ENCODE measurements around the gene RNF175. TPM values are rescaled to one million over a fixed set of nuclear protein-coding genes. Genes with fewer than 3 reads are reported as not detected.

Gene RNF175
- total RNA-seq, 1 donor from 2014 or later: 1.00 TPM

DNA sequence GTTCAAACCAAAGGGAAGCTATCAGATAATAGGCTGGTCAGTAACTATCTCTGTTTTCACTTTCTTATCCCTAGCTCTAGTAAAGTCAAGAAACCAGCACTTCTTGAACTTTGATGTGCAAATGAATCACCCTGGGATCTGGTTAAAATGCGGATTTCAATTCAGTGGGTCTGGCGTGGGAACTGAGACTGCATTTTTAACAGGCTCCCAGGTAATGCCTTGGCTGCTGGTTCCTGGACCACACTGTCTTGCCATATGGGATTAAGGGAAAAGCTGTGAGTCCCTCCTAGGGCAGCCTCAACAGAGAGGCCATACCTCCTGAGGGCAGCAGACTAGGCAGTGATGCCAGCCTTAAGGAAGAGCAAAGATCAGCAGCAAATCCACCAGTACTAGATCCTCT, 1.7 kb downstream of the RNF175 start:
- intact Hi-C loops (cut with DNase I): loop anchor here (10.0 kb wide), 1 partner anchor 323 kb away; no protein-coding TSS in a partner anchor
- no peak for DNase-seq (ENCODE audit: low spot score)

DNA sequence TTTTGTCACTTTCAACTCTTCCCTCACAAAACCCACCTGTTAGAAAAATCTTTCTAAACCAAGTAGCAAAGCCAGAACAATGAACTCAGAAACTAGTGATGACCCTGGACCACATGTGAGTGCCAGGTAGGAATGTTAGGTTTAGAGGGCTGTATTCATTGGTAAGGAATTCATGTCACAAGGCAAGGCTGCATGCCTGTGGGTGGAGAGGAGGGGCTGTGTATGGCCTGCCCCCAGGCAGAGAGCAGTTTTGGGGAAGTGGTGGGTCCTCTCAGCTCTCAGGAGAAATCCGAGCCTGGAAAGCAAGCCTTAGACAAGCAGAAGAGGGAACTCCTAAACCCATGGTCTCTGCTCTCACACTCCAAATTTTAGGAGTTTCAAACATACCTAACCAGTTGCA, 2.4 kb downstream of the RNF175 start:
- intact Hi-C loops (cut with DNase I): loop anchor here (10.0 kb wide), 1 partner anchor 323 kb away; no protein-coding TSS in a partner anchor
- DNase-seq (ENCODE audit: low spot score): no peak

DNA sequence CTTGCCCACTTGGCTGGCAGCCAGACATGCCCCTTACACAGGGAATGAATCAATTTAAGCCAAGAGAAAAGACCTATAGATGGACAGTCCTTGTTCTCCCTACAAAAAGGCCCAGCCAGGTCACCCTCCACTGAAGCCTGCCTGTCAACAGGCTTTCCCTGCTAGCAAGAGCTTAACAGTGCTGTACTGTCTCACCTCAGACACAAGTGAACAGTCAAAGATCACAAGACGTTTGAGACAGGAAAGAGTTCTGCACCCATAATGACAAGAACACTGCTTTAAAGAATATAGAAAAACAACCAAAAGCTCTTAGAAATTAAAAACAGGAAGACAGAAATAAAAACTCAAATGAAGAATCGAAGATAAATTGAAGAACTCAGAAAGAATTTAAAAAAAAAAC, 4.6 kb downstream of the RNF175 start:
- no peak for DNase-seq (ENCODE audit: low spot score)
- intact Hi-C loops (cut with DNase I): loop anchor here (10.0 kb wide), 1 partner anchor 320 kb away; no protein-coding TSS in a partner anchor

DNA sequence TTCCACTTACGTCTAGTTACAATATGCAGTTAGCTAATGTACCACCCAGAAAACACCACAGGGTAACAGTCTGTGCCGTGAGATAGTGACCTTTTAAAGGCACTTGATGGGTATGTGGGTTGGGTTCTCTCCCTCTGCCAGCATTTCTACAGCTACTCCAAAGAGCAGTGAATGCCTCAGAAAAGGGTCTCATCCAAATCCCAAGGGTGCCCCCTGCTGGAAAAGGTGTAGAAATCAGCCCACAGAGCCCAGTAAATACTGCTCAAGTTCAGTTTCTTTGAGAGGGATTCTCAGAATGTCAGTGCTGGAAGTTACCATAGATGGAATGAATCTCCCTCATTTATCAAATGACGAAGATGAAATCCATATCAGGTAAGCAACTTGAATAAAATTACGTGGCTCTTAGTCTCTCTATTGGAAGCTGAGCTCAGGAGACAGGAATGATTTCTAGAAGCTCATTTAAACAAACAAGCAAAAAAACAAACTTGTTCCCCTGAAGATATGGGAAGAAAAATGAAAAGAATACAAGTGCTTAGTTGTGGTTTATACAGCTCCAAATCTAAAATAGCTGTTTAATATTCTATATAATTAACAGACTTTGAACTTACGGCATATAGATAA, 9.5 kb downstream of the RNF175 start:
- intact Hi-C loops (cut with DNase I): loop anchor here (10.0 kb wide), 1 partner anchor 316 kb away; no protein-coding TSS in a partner anchor
- DNase-seq (ENCODE audit: low spot score): no peak

DNA sequence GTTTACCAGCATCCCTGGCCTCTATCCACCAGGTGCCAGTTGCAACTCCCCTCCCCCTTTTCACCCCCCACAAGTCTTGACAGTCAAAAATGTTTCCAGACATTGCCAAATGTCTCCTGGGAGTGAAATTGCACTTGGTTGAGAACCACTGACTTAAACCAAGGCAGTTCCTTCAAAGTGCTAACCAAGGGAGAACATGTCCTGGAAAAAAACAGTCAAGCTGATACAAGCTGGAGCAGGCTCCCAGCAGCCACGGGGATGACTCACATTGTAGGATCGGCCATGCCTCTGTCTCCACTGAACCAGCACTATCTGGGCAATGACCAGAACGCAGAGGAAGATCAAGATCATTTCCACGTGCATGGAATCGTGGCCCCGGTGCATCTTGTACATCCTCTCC, 11.4 kb downstream of the RNF175 start:
- DNase-seq (ENCODE audit: low spot score): no peak
- intact Hi-C loops (cut with DNase I): loop anchor here (5.0 to 10.0 kb wide), 2 partner anchors 111 to 404 kb away; partner anchors contain the start of gene MND1

DNA sequence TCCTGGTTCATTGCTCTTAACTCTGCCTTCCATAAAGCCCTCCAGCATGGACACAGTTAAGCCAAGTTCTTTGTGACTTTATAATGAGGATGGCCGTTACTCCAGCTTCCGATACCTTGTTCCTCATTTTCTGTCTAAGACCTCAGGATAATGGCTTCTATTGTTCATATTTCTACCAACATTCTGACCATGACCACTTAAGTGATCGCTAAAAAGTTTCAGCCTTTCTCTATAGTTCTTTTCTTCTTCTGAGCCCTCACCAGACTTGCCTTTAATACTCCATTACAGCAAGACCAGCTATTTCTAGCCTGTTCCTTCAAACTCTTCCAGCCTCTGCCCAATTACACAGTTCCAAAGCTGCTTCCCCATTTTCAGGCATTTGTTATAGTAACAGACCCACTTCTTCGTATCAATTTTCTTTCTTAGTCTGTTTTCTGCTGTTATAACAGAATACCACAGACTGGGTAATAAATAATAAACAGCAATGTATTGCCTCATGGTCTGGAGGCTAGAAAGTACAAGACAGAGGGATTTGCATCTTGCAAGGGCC, 12.3 kb downstream of the RNF175 start:
- intact Hi-C loops (cut with DNase I): loop anchor here (5.0 to 10.0 kb wide), 2 partner anchors 110 to 403 kb away; partner anchors contain the start of gene MND1
- no peak for DNase-seq (ENCODE audit: low spot score)

DNA sequence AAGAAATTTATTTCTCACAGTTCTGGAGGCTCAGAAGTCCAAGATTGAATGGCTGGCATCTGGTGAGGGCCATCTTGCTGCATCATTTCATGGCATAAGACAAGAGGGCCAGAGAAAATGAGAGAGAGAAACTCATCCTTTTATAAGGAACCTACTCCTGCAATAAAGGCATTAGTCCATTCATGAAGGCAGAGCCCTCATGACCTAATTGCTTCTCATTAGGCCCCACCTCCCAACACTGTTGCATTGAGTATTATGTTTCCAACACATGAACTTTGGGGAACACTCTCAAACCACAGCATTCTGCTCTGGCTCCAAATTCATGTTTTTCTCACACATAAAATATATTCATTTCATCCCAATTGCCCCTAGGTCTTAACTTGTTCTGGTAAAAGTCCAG, 14.2 kb downstream of the RNF175 start:
- DNase-seq (ENCODE audit: low spot score): no peak

DNA sequence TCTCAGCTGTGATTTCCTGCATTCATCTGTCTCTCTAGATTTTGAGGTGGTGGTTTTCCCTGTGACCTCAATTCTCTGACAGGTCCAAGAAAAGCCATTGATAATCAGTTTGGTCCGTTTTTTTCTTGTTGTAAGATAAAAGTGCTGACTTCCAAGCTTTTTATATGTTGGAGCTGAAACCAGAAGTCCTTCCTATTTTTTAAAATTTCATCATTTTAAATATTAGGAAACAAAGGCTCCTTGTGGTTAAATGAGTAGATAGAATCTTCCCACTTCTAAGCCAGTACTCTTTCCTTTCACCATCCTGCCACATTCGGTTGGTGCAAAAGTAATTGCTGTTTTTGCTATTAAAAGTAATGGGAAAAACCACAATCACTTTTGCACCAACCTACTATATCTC, 18.3 kb downstream of the RNF175 start:
- DNase-seq (ENCODE audit: low spot score): no peak
- intact Hi-C loops (cut with DNase I): loop anchor here (10.0 kb wide), 1 partner anchor 397 kb away; the partner anchor contains the start of gene MND1

More for the DNA sequence above, 14.2 kb downstream of the RNF175 start:
- intact Hi-C loops (cut with DNase I): loop anchor here (5.0 to 10.0 kb wide), 2 partner anchors 108 to 401 kb away; partner anchors contain the start of gene MND1

DNA sequence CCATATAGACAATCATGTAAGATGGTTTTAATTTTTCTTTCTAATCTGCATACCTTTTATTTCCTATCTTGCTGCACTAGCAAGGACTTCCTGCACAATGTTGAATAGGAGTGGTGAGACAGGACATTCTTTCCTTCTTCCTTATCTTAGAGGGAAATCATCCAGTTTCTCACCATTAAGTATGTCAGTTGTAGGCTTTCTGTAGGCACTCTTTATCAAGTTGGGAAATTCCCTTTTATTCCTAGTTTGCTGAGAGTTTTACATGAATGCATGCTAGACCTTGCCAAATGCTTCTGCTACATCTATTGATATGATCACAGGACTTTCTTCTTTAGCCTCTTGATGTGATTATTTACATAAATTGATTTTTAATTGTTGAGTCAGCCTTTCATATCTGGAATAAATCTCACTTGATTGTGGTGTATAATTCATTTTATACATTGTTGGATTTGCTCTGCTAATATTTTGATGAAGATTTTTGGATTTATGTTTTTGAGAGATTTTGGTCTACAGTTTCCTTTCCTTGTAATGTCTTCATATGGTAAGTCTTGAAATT, 23.8 kb downstream of the RNF175 start:
- intact Hi-C loops (cut with DNase I): no loop called here
- no peak for DNase-seq (ENCODE audit: low spot score)

DNA sequence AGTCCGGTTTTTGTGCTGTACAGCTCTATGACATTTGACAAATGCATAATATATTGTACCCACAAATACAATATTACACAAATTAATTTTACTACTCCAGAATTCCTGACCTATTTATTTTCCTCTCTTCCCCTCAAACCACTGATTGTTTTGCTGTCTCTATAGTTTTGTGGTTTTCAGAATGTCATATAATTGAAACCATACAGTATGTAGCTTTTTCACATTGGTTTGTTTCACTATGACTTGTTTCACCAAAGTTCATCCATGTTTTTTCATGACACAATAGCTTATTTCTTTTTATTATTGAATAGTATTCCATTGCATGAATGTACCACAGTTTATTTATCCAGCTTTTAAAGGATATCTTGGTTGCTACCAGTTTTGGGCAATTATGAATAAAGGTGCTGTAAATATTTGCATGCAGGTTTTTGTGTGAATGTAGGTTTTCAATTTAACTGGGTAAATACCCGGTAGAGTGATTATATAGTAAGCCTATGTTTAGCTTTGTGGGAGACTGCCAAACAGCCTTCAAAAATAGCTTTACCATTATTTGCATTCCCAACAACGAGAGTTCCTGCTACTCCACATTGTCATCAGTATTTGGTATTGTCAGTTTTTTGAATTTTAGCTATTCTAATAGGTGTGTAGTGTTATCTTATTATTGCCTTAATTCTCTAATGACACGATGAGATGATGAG, 25.9 kb downstream of the RNF175 start:
- intact Hi-C loops (cut with DNase I): no loop called here
- no peak for DNase-seq (ENCODE audit: low spot score)

DNA sequence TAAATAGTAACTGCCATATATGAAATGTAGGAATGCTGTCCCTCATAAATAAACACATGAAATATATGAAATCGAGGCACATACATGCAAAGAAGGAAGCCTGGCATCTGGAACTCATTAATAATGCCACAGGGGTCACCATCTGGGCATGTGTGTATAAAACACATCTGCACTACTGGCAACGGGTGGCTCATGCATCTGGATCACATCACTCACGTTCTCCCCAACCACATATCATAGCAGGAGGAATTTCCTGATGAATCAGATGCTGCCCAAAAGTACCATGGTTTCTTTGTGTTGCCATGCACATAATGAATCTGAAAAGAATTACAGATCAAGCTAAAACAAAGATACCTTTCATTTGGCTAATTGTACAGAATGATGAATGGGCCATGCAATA, 28.6 kb downstream of the RNF175 start:
- DNase-seq (ENCODE audit: low spot score): no peak
- intact Hi-C loops (cut with DNase I): no loop called here

DNA sequence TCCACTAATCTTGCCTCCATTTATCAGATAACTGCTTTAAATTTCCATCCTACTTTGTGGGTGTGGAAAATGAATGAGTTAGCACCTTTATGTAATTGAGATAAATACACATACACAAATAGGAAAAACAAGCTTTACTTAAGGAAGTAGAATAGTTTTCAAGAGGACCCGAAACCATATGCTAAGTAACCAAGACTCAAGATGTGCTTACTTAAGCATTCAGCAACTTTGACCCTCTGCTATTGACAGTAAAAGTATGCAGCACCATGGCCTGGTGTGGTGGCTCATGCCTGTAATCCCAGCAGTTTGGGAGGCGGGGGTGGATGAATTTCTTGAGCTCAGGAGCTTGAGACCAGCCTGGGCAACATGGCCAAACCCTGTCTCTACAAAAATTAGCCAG, 29.9 kb downstream of the RNF175 start:
- intact Hi-C loops (cut with DNase I): no loop called here
- DNase-seq (ENCODE audit: low spot score): no peak

DNA sequence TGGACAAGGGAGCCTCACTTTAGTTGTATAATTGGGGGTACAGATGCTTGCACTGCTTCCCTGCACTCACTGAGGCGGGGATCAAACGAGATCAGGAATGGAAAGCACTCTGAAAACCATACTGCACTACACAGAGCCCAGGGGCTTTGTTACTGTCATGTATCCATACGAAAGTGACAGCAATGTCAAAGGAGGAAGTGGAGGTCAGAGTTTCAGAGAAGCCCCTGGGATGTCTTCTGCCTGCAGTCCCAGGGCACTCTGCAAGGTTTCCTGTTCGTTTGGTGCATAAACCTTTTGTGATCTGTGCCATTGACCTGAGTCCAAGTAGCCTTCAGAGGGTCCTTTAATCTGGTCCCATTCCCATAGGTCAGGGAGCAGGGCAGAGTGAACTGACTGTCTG, 31.2 kb downstream of the RNF175 start:
- no peak for DNase-seq (ENCODE audit: low spot score)
- intact Hi-C loops (cut with DNase I): no loop called here

DNA sequence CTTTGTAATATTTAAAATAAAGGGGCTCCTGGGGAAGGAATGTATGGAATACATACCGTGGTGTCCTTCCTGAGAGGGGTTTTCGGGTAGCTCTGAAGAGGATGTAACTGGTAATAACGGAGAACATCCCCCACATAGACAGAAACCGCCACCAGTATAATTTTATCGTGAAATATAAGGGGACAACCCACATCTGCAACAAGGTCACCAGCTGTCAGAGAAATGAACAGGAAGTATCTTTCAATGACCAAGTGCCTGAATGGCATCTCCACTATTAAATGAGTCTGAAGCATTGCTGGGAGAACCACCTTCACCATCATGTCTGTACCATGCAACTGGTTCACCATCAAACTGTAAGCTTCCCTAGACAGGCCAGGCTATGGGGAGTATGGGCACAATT, 31.7 kb downstream of the RNF175 start:
- no peak for DNase-seq (ENCODE audit: low spot score)
- intact Hi-C loops (cut with DNase I): no loop called here

DNA sequence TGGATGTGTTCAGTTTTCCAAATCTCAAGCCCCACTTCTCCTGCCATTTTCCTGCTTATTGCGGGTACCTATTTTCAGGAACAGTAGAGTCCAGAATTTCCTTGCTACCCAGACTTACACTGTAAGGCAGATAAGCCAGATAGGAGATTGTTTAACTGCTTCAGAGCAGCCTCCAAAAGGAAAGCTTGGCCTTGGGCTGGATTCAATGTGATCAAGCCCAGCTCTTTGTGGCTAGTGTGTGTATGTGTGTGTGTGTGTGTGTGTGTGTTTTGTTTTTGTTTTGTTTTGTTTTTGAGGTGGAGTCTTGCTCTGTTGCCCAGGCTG, 34.0 kb downstream of the RNF175 start:
- intact Hi-C loops (cut with DNase I): no loop called here
- DNase-seq (ENCODE audit: low spot score): no peak

DNA sequence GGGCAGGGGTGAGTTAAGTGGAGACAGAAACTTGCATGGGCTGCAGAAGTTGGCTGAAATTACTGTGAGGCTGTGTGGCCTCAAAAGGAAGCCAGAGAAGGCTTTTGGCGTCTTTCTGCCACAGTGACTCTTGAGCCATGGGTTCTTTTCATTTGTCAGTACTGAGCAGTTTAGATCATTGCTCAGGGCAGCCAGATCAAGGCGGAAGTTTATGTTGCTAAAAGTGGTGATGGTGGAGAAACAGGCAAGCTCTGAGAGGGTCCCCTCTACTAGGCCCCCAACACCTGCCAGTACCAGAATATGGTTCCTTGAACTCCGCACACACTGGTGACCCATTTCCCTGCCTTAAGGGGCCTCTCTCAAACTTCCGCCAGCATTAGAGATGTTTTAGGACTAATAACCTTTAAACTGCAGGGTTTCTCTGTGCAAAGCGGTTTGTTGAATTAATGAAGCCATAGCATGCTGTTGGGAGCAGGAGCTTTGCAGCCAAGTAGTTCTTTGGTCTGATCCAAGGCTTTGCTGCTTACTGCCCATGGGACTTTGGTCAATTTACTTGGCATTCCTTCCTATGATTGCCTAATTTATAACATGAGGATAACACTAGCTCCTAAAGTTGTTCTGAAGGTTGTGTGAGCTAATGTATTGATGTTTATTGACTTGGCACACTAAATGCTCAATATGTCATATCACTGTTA, 34.5 kb downstream of the RNF175 start:
- intact Hi-C loops (cut with DNase I): no loop called here
- DNase-seq (ENCODE audit: low spot score): no peak

DNA sequence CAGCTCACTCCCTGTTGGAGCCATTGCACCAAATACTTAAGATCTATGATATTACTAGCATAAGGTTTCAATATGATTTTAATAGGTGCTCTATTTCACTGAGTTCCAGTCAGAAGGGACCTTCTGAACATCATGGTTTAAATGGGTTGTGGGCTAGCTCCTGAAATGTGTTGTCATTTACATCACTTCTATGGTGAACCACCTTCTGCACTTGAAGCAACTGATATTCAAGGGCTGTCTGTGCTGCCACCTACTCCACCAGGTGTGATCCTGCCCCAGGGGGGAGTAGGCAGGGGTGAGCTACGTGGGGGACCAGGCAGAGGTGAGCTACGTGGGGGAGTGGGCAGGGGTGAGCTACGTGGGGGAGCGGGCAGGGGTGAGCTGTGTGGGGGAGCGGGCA, 35.2 kb downstream of the RNF175 start:
- intact Hi-C loops (cut with DNase I): no loop called here
- DNase-seq (ENCODE audit: low spot score): no peak

DNA sequence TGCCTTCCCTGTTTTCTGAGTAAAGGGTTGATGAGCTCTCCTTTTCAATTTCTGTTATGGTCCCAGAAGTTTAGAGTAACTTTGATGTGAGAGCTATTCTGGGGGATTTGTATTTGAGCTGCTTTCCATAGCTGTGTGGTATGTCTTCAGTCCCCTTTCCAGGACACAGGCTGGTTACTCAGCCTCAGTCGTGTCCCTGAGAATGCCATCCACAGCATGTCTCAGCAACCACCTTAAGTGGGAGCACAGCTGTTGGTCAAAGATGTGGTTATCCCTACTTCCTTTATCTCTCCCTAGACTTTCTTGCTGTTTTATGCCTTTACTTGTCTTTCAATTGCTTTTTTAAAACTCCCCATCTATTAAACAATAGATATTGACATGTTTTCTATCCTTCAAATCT, 37.8 kb downstream of the RNF175 start:
- no peak for DNase-seq (ENCODE audit: low spot score)
- intact Hi-C loops (cut with DNase I): no loop called here

DNA sequence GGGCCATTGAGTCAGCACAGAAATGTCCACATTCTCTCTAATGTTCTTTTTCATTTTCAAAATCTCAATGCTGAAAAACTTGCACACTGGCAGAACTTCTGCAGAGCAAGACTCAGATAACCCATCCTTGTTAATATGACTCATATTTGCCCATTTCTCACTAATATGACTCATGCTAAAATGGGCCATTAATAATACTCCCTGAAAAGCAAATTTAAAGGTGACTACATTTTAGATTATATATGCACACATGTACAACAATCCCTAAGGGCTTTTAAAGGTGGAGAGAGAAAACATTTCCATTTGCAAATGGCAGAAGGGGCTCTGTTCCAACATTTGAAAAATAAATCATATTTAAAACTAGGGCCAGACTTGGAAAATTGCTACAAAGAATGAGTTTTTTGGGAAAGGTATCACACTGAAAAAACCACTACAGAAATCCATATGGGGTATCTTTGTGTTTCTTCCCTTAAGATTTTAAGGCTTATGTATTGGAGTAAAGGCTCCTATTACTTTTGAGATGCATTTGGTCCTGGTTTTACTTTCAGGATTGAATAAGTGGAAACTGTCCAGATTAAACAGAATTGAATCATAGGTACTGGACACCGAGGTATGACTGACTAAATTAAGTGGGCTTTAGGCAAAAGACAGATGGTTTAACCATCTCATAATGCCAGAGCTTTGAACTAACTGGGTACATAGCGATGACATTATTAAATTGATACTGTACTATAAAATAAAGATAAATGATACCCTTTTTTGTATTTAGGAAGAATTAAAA, 45.8 kb downstream of the RNF175 start:
- intact Hi-C loops (cut with DNase I): no loop called here
- no peak for DNase-seq (ENCODE audit: low spot score)
